MG63 (cell line): ENCODE data around the gene SLCO1B1. TPM values are rescaled to one million over a fixed set of nuclear protein-coding genes. Genes with fewer than 3 reads are reported as not detected.

Experiments
- total RNA-seq: library from RNA; depleted of rRNA; stranded (reverse); fragments of >200 nt; shearing (Covaris generic); gene quantifications from 2 replicates; pipeline ENCODE4 v1.2.3, GENCODE V29; 2014; ENCODE audit warnings: low replicate concordance; rRNA removed

The SLCO1B1 gene
- total RNA-seq, 1 experiment from 2014 or later: not detected

Other genes with a start within 250 kb of the SLCO1B1 start
- gene SLCO1A2, start 203.7 kb downstream of the SLCO1B1 start, total RNA-seq: not detected in 2 replicates
- not detected in 2 replicates for gene IAPP, start 241.7 kb downstream of the SLCO1B1 start, total RNA-seq